CD14-positive monocyte (primary cell): ENCODE results near the gene PPP1R16B. TPM values are rescaled to one million over a fixed set of nuclear protein-coding genes. Genes with fewer than 3 reads are reported as not detected.

Source experiments
- DNase-seq, 3 donors: peaks; one replicate each; pipeline ENCODE4 v3.0.0-alpha.2; 2011 to 2022
- H2AFZ ChIP-seq: 2 replicates; pipeline ENCODE4 v1.6.0; 2012; ENCODE audit warnings: mild to moderate bottlenecking, low read depth, low read length, inconsistent platforms; ENCODE audit not compliant: insufficient read depth, poor library complexity, severe bottlenecking
- H3K27ac ChIP-seq, 2 donors: 1 replicate in 1 of 2; 2 replicates in 1 of 2; pipeline ENCODE4 v1.5.1; 2012 to 2013; ENCODE audit warnings: low read length in 2 of 2, control low read depth in 1 of 2, inconsistent platforms in 1 of 2, low read depth in 1 of 2, mild to moderate bottlenecking in 1 of 2
- H3K27me3 ChIP-seq, 2 donors: one replicate each; pipeline versions ENCODE4 v1.6.0 to v1.6.1; 2011 to 2013; ENCODE audit warnings: low read length in 2 of 2; ENCODE audit not compliant: control insufficient read depth in 2 of 2, insufficient read depth in 2 of 2
- H3K36me3 ChIP-seq, 2 donors: replicated peaks in 1 of 2; 1 replicate in 1 of 2; 2 replicates in 1 of 2; pipeline versions ENCODE4 v1.5.1 to v1.6.1; 2012 to 2013; ENCODE audit warnings: low read length in 2 of 2, control low read depth in 1 of 2, inconsistent platforms in 1 of 2, mild to moderate bottlenecking in 1 of 2; ENCODE audit not compliant: insufficient read depth in 2 of 2, control insufficient read depth in 1 of 2
- H3K4me1 ChIP-seq, 2 donors: 1 replicate in 1 of 2; 2 replicates in 1 of 2; pipeline versions ENCODE4 v1.5.1 to v1.6.1; 2012 to 2013; ENCODE audit warnings: low read length in 2 of 2, control low read depth in 1 of 2, inconsistent platforms in 1 of 2, mild to moderate bottlenecking in 1 of 2, moderate library complexity in 1 of 2; ENCODE audit not compliant: insufficient read depth in 2 of 2, control insufficient read depth in 1 of 2
- H3K4me2 ChIP-seq: replicated peaks from 2 replicates; pipeline ENCODE3; 2012; ENCODE audit warnings: low read length, moderate library complexity, mild to moderate bottlenecking; ENCODE audit not compliant: poor library complexity, severe bottlenecking; ENCODE audit errors: extremely low read depth
- H3K4me3 ChIP-seq, 3 experiments: fragments of 200-600 bp in 1 of 3; sonication (generic) in 1 of 3; replicated peaks in 1 of 3; 1 replicate in 2 of 3; 2 replicates in 1 of 3; pipeline ENCODE4 v1.5.1; 2011 to 2013; ENCODE audit warnings: low read length in 3 of 3, mild to moderate bottlenecking in 3 of 3, control low read depth in 2 of 3, low read depth in 2 of 3, inconsistent platforms in 1 of 3, moderate library complexity in 1 of 3
- H3K79me2 ChIP-seq: 2 replicates; pipeline ENCODE4 v1.6.0; 2012; ENCODE audit warnings: mild to moderate bottlenecking, control low read depth, inconsistent platforms, low read length, moderate library complexity; ENCODE audit not compliant: insufficient read depth
- H3K9ac ChIP-seq: 2 replicates; pipeline ENCODE4 v1.6.0; 2017; ENCODE audit warnings: low read length, mild to moderate bottlenecking; ENCODE audit not compliant: insufficient read depth, poor library complexity, severe bottlenecking
- H3K9me3 ChIP-seq, 2 donors: replicated peaks in 1 of 2; 1 replicate in 1 of 2; 2 replicates in 1 of 2; pipeline versions ENCODE4 v1.5.1 to v1.6.1; 2012 to 2013; ENCODE audit warnings: low read length in 2 of 2, control low read depth in 1 of 2; ENCODE audit not compliant: control insufficient read depth in 1 of 2, insufficient read depth in 1 of 2
- H4K20me1 ChIP-seq: 2 replicates; pipeline ENCODE4 v1.6.0; 2012; ENCODE audit warnings: mild to moderate bottlenecking, low read length, control low read depth, moderate library complexity; ENCODE audit not compliant: insufficient read depth
- H3K27ac Mint-ChIP-seq, 7 donors: one replicate each; pipeline ENCODE4 v1.8.0; 2020; ENCODE audit warnings: mild to moderate bottlenecking in 7 of 7, mixed read lengths in 7 of 7, moderate library complexity in 6 of 7, inconsistent platforms in 2 of 7
- H3K27me3 Mint-ChIP-seq, 3 donors: one replicate each; pipeline ENCODE4 v1.8.0; 2021 to 2022; ENCODE audit warnings: low read depth in 3 of 3, mild to moderate bottlenecking in 3 of 3, mixed read lengths in 3 of 3, moderate library complexity in 3 of 3, inconsistent platforms in 1 of 3
- H3K36me3 Mint-ChIP-seq, 2 donors: one replicate each; pipeline ENCODE4 v1.8.0; 2020; ENCODE audit warnings: mixed read lengths in 2 of 2, inconsistent platforms in 1 of 2, mild to moderate bottlenecking in 1 of 2
- H3K4me1 Mint-ChIP-seq: one replicate; pipeline ENCODE4 v1.8.0; 2020; ENCODE audit warnings: mild to moderate bottlenecking, mixed read lengths
- H3K4me3 Mint-ChIP-seq, 2 donors: one replicate each; pipeline ENCODE4 v1.8.0; 2020; ENCODE audit warnings: mild to moderate bottlenecking in 2 of 2, mixed read lengths in 2 of 2, moderate library complexity in 1 of 2
- H3K9me3 Mint-ChIP-seq, 7 donors: one replicate each; pipeline ENCODE4 v1.8.0; 2020 to 2022; ENCODE audit warnings: mixed read lengths in 7 of 7, mild to moderate bottlenecking in 6 of 7, moderate library complexity in 6 of 7, inconsistent platforms in 2 of 7
- WGBS: methylation state at CpG from one replicate; pipeline ENCODE4 v1.1.5; 2013; ENCODE audit warnings: missing lambda C conversion rate; ENCODE audit not compliant: insufficient coverage; 5-methylcytosine and 5-hydroxymethylcytosine counted together
- intact Hi-C, 2 donors: fragments of 100-400 bp; cut with micrococcal nuclease; formaldehyde crosslinking; loops; one replicate each; pipeline versions ENCODE4 v1.15.0 to v1.15.1; 2023
- polyA plus RNA-seq, 3 donors: library from polyadenylated mRNA; depleted of rRNA in 1 of 3; unstranded in 2 of 3; stranded (reverse) in 1 of 3; fragments of 300-500 nt in 2 of 3; fragments of >200 nt in 1 of 3; fragmentation: Illumina TruSeq in 2 of 3; gene quantifications; 1 replicate in 2 of 3; 2 replicates in 1 of 3; pipeline ENCODE4 v1.2.3, GENCODE V29; 2012 to 2021
- TF ChIP-seq, protein P1 (sequence below): fragments of 200-600 bp; IDR thresholded peaks from one replicate; pipeline ENCODE4 v1.8.0; 2022; ENCODE audit warnings: antibody characterized with exemption, mild to moderate bottlenecking

Gene PPP1R16B
- polyA plus RNA-seq, 3 donors = 1.1 to 4.4 (median 1.4) TPM

GRCh38 chr20:38885357-38885756 lies 79.9 kb downstream of the PPP1R16B start:
- Histone ChIP-seq H3K9me3 (no peaks in the 10 kb centered on the region), H2AFZ (no peak overlapping the region), H4K20me1 (no peaks in the 10 kb centered on the region), H3K4me3 (no peak overlapping the region), H3K27me3 (no peaks in the 10 kb centered on the region), H3K4me1 (peaks cover 9 to 17% of the 10 kb centered on the region in 2 donors), H3K27ac (no peak overlapping the region), H3K79me2 (no peaks in the 10 kb centered on the region), H3K4me2 (no peak overlapping the region), H3K9ac (no peak overlapping the region), H3K36me3 (no peaks in the 10 kb centered on the region)
- TF ChIP-seq, protein P1, sequence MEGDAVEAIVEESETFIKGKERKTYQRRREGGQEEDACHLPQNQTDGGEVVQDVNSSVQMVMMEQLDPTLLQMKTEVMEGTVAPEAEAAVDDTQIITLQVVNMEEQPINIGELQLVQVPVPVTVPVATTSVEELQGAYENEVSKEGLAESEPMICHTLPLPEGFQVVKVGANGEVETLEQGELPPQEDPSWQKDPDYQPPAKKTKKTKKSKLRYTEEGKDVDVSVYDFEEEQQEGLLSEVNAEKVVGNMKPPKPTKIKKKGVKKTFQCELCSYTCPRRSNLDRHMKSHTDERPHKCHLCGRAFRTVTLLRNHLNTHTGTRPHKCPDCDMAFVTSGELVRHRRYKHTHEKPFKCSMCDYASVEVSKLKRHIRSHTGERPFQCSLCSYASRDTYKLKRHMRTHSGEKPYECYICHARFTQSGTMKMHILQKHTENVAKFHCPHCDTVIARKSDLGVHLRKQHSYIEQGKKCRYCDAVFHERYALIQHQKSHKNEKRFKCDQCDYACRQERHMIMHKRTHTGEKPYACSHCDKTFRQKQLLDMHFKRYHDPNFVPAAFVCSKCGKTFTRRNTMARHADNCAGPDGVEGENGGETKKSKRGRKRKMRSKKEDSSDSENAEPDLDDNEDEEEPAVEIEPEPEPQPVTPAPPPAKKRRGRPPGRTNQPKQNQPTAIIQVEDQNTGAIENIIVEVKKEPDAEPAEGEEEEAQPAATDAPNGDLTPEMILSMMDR = no peak
- whole genome bisulfite sequencing = 100% methylated on average over 1 of the region's 6 CpGs
- DNase-seq = no peak
- intact Hi-C loops = no loop called here
- no peak overlapping the region for H3K4me3 Mint-ChIP-seq
- H3K27ac Mint-ChIP-seq = no peak overlapping the region
- H3K36me3 Mint-ChIP-seq = peaks cover 0 to 5% of the 10 kb centered on the region in 2 donors
- peaks cover 0 to 2% (median 0%) of the 10 kb centered on the region in 7 donors for H3K9me3 Mint-ChIP-seq
- peaks cover 24% of the 10 kb centered on the region for H3K4me1 Mint-ChIP-seq
- peaks cover 0 to 2% (median 2%) of the 10 kb centered on the region in 3 donors for H3K27me3 Mint-ChIP-seq

- H3K9ac ChIP-seq = no peak overlapping the region
- H3K4me1 ChIP-seq = peaks cover 9 to 17% of the 10 kb centered on the region in 2 donors
- no peaks in the 10 kb centered on the region for H3K27me3 ChIP-seq
- H3K27ac ChIP-seq = no peak overlapping the region
- H4K20me1 ChIP-seq = no peaks in the 10 kb centered on the region
- TF ChIP-seq, protein P1 = no peak
- WGBS = 92% methylated on average over 9 of the region's 13 CpGs
- no peak overlapping the region for H3K4me3 ChIP-seq
- H3K9me3 ChIP-seq = no peaks in the 10 kb centered on the region
- no peak overlapping the region for H3K4me2 ChIP-seq
- intact Hi-C loops = no loop called here
- peaks cover 18% of the 10 kb centered on the region for H3K4me1 Mint-ChIP-seq
- no peak overlapping the region for H3K4me3 Mint-ChIP-seq
- peaks cover 0 to 4% (median under 1%) of the 10 kb centered on the region in 3 donors for H3K27me3 Mint-ChIP-seq
- no peaks in the 10 kb centered on the region for H3K79me2 ChIP-seq
- no peaks in the 10 kb centered on the region for H3K36me3 ChIP-seq
- H3K27ac Mint-ChIP-seq = peak overlapping the region in 1 of 7 donors; percentile 50
- DNase-seq = no peak
- H3K9me3 Mint-ChIP-seq = peaks cover 0 to 4% (median 3%) of the 10 kb centered on the region in 7 donors
- peaks cover 0 to 5% of the 10 kb centered on the region in 2 donors for H3K36me3 Mint-ChIP-seq
- no peak overlapping the region for H2AFZ ChIP-seq
Measured at GRCh38 chr20:38888059-38888831, 82.7 kb downstream of the PPP1R16B start.
